Measurements from ENCODE around the gene MYH6. TPM values are rescaled to one million over a fixed set of nuclear protein-coding genes. Genes with fewer than 3 reads are reported as not detected.
"Not testable (repeated sequence)": the region's sequence is repeated elsewhere in the genome, so short reads cannot be mapped to it uniquely, and the experiment has no call there.

The MYH6 gene
- total RNA-seq: not detected

DNA sequence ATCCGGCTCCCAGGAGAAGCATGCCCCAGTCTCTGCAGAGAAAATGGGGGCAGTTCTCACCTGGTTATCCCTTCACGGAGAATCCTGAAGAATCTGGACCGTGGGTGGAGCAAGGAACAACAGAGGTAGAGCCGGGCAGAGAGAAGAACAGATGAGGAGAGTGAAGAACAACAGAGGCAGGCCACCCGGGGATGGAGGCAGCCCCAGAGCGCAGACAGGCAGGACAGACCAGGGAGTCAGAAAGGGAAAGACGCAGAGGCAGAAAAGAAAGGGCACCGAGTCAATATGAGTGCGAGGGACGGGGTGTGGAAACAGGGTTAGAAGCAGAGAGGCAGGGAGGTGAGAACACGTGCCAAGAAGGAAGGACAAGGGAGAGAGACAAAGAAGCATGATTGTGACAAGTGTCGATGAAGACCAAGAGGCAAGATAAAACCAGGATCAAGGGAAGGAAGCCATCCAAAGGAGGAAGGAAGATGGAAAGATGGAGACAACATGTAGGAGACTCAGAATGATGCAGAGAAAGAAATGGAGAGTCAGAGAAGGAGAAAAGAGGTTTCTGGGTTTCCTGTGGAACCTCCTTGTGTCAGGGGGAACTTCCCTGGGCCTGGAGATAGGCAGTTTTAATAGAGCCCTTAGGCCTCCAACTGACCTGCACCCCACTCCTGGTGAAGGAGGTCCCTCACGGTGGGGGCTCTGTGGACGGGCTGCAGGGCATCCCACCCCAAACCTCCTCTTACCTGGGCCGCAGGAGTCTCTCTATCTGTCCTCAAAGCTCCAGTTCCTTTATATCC lies at the start of gene MYH6:
Gene MYH6, minus strand, starts transcription at position 758 of the 791 bp plus-strand sequence. CDS start 1,050 bp downstream, outside the sequence.
- POLR2A ChIA-PET: no interaction called here
- CTCF ChIA-PET: no interaction called here

DNA sequence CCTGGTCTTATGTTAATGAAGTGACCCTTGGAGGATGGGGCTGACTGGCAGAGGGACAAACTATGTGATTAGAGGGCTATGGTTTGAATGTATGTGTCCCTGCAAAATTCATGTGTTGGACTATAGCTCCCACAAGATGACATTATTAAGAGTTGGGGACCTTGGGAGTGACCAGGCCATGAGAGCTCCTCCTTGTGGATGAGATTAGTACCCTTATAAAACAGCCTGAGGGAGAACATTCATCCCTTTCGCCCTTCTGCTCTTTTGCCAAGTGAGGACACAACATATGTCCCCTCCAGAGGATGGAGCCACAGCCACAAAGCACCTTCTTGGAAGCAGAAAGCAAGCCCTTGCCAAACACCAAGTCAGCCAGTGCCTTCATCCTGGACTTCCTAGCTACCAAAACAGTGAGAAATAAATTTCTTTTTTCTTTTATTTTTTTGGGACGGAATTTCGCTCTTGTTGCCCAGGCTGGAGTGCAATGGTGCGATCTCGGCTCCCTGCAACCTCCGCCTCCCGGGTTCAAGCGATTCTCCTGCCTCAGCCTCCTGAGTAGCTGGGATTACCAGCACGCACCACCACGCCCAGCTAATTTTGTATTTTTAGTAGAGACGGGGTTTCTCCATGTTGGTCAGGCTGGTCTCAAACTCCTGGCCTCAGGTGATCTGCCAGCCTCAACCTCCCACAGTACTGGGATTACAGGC lies 49.0 kb upstream of the MYH6 start:
- CTCF ChIA-PET: not testable (repeated sequence)
- POLR2A ChIA-PET: interaction anchor here (0.5 to 0.6 kb wide), 2 partner anchors 40 to 95 kb away, joined by 3 to 5 read pairs; no protein-coding TSS in a partner anchor

DNA sequence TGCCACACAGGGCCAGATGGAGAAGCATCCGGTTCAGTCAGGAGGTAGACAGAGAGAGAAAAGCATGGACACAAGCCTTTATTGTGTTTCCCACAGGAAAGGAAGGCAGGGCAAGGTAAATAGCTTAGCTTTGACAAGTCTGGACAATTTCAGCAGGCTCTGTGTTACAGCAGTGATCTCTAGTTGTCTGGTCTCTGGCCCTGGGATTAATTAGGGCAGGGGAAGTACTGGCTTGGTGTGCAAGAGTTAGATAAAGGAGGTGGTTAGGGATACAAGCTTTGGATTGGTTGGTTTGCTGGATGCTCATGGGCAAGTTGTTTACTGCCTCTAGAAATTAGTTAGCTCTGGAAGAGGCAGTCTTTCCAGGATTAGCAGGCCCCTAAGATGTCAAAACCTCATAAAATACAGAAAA lies 46.4 kb upstream of the MYH6 start:
- POLR2A ChIA-PET: no interaction called here
- CTCF ChIA-PET: no interaction called here

DNA sequence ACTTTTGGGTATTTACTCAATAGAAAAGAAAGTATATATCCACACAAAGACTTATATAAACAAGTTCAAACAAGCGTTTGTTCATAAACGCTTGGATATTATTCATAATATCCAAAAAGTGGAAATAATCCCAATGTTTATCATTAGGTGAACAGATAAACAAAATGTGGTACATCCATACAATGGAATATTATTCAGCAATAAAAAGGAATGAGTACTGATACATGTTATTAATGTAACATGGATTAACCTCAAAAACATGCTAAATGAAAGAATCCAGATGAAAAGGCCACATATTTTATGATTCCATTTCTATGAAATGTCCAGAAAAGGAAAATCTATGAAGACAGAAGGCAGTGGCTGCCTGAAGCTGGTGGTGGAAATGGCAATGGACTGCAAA lies 44.2 kb upstream of the MYH6 start:
- ChIA-PET POLR2A (no interaction called here), CTCF (no interaction called here)

DNA sequence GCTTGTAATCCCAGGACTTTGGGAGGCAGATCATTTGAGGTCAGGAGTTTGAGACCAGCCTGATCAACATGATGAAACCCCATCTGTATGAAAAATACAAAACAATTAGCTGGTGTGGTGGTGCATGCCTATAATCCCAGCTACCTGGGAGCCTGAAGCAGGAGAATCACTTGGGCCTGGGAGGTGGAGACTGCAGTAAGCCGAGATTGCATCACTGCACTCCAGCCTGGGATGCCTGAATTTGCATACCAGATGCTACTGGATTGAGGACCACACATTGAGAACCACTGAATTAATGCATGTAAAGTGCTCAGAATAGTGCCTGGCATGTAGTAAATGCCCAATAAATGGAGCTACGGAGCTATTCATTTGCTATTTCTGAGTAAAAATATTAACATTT lies 42.3 kb upstream of the MYH6 start:
- CTCF ChIA-PET: no interaction called here
- POLR2A ChIA-PET: interaction anchor here (0.7 kb wide), 1 partner anchor 349 kb away, joined by 3 read pairs; no protein-coding TSS in a partner anchor

DNA sequence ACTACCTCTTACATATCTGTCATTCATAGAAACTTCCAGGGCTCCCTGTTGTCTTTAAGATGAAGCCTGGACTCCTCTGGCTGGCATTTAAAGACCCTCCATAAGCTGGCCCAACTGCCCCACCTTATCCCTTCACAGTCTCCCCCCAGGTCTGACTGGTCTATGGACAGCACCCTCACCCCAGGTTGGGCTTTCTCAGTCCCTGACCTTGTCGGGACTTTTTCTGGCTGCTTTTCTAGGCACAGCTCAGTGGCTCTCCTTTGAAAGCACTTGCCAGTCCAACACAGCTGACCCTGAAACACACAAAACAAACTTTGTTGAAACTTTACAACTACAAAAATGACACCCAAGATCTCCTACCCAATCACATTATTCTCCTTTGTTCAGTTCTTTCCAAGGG lies 41.2 kb upstream of the MYH6 start:
- ChIA-PET CTCF (no interaction called here), POLR2A (no interaction called here)

DNA sequence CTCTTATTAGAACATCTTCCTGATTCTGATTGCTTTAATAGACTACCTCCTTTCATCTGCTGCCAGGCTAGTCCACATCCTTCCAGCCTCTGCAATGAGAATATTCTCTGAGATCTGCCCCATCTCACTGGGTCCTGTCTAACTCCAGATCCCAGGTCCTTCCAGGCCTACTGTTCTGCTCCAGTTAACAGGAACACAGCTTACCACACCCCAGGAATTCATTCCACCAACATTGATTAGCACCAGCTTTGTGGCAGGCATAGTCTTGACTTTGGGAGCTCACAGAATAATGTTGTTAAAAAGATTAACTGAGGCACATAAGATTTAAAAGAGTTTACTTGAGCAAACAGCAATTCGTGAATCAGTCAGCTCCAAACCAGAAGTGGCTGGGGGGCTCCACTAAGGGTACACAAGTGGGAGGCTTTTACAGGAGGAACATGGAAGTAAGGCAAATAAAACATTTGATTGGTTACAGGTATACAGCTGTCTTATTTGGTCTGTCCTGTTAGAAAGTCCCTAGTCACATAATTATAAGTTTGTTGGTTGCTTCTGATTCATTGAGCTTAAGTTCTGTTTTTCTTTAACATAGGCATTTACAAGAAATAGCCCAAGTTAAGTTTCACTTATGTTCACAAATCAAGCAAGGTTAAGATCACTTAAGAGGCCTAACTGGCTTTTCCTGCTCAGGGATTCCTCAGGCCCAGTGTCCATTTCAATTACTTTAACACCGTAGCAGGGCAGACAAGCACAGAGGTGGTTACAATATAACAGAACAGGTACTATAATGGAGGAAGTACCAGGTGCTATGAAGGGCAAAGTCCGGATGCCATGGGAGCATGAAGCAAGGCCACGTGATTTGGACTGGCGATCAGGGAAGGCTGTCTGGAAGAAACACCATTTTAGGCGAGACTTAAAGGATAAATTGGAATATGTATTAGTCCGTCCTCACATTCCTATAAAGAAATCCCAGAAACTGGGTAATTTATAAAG lies 39.6 kb upstream of the MYH6 start:
- POLR2A ChIA-PET: no interaction called here
- CTCF ChIA-PET: no interaction called here

DNA sequence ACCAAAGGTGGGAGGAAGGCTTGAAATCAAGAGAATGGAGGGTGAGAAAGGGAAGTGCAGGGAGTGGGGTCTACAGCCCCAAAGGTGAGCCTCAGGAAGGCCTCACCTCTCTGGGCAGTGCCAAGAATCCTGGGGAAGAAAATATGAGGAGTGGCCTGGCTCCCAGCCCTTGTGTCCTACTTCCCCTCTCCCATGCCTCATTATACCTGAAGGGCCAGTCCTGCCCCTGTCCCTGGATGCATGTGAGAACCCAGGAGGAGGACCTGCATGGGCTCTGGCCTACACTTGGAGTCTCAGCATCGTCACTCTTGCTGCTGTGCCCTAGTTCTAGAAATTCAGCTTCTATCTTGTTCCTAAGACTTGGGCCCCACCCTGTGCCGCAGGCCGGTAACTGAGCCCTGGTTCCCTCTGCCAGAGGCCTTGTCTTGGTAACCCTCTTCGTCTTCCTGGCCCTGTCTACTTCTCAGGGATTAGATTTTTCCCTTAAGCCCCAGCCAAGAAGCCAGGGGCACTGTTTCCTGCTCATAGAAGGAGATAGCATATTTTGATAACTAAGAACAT lies 38.3 kb upstream of the MYH6 start:
- POLR2A ChIA-PET: no interaction called here
- CTCF ChIA-PET: no interaction called here

DNA sequence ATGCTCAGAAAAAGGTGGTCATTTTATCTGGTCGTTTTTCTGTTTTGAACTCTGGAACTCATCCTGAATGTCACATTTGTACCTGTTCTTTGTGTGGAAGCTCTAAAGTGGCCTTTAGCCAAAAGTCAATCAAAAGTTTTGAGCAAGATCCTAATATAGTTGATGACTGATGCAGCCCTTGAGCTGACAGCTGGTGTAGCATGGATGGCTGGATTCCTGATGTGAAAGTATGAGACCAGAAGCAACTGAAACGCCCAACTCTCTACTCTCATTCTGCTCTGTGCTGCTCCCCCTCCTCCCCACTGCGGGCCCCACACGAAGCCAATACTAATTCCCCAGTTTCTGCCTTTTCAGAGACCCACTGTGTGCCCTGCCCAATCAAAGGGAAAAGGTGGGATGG lies 37.7 kb upstream of the MYH6 start:
- ChIA-PET CTCF (no interaction called here), POLR2A (no interaction called here)

DNA sequence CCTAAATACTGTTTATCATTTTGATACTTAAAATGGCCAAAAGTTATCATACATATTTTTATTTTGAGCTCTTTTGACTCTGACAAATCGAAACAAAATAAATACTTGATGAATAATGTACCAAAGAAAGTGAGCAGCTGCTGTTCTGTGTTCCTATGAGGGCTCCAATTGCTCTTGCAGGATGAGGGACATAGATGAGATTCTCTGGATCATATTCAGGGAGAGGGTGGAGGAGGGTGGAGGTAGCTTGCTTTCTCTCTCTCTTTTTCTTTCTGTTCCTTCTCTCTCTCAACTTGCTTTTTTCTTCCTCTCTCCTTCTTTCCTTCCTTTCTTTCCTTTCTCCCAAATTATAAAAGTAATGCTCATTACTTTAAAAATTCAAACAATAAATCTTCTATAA lies 36.2 kb upstream of the MYH6 start:
- POLR2A ChIA-PET: no interaction called here
- CTCF ChIA-PET: no interaction called here

DNA sequence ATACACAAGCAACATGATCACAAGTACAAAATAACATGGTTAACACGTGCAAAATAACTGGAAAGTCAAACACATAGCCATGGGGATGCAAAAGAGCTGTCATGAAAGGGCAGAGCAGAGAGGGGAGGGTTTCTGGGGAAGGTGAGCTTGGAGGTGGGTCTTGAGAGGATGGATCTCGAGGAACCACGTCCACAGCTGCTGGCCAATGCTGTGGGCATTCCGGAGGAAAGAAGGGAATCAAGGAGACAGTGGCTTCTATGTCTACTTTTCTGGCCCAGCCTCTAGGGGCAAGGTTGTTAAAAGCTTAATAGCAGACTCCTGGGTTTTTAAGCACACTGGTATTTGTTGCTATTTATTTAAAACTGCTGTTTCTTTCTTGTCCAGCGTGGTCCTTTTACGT lies 35.8 kb upstream of the MYH6 start:
- ChIA-PET POLR2A (no interaction called here), CTCF (no interaction called here)

DNA sequence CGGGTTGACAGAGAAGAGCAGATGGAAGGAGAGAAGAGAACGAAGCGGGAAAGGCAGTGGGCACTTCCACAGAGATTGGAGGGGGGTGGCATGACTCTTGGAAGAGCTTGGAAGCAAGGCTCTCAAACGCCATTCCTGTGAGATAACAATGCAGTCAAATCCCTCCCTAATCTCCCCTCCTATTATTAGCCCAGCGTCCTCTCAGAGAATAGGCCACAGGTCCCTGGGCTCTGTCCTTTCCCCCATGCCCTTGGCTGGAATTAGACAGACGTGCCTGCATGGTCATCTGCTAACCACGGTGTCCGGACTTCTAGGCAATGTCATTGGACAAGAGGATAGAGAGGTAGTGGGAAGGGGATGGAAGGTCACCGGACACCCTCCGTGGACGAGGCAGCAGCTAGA lies 35.3 kb upstream of the MYH6 start:
- POLR2A ChIA-PET: no interaction called here
- CTCF ChIA-PET: no interaction called here

DNA sequence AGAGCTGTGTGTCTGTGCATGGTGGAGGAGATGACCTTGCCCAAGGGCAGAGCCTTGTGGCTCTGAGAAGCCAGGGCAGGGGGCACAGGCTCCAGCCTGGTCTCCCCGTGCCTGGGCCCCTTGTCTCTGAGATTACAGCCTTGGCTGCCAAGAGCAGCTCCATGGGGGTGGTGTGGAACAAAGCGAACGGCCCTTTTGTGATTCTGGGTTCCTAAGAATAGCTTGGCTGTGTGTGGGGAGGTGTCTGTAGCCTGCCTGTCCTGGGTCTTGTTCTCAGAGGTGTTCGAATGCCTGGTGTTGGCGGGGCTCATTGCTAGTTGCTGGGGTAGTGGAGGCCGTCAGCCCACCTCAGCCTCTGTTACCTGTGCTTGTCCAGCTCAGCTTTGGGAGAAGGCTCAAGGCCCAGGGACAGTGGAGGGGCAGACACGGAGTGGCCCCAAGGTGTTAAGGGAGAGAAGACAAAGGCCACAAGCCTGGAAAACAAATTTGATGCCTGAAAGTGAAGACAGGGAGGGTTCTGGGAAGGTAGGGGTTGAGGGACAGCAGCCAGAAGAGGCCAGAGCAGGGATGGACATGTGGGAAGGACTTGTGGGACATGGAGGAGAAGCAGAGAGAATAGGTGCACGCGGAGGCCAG lies 34.8 kb upstream of the MYH6 start:
- CTCF ChIA-PET: no interaction called here
- POLR2A ChIA-PET: no interaction called here

DNA sequence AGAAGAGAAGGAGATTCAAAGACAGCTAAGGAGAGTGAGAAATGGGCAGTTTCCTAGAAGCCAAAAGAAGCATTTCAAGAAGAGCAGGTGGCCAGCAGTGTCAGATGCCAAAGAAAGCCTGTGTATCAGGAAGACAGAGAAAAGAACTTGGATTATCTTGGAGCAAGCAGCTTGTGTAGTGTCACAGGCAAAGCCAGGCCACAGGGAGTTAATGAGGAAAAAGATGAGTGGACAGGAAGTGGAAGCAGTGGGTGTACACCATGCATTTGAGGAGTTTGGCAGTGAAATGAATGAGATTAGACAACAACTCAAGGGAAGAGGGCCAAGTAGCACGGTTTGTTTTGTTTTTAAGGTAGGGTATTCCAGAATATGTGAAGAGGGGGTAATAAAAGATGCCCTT lies 33.0 kb upstream of the MYH6 start:
- ChIA-PET CTCF (no interaction called here), POLR2A (no interaction called here)

DNA sequence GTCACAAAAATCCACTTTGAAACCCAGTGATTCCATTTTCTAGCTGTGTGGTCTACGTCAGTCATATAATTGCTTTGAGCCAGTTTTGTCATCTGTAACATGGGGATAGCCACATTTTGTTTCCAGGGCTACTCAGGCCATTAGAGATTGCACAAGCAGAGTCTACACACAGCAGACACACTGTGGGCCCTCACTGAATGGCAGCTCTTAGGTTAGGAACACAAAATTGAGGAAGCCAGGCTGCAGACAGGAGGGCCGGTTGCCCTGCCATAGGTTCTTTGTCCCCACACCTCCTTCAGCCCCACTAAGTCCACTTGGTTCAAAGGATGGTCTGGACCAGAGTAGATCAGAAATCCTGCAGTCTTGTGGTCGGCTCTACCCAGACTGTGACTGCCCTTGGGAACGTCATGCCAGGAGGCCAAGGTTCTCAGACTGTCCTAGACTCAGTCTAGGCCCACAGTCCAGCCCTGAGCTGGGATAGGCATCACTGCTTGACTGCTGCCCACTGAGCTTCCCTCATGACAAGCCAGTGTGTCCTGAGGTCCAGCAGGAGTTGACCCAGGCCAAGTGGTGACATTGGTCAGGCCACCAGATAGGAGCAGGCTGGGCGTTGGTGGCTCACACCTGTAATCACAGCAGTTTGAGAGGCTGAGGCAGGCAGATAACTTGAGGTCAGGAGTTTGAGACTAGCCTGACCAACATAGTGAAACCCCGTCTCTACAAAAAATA lies 31.2 kb upstream of the MYH6 start:
- CTCF ChIA-PET: no interaction called here
- POLR2A ChIA-PET: no interaction called here

DNA sequence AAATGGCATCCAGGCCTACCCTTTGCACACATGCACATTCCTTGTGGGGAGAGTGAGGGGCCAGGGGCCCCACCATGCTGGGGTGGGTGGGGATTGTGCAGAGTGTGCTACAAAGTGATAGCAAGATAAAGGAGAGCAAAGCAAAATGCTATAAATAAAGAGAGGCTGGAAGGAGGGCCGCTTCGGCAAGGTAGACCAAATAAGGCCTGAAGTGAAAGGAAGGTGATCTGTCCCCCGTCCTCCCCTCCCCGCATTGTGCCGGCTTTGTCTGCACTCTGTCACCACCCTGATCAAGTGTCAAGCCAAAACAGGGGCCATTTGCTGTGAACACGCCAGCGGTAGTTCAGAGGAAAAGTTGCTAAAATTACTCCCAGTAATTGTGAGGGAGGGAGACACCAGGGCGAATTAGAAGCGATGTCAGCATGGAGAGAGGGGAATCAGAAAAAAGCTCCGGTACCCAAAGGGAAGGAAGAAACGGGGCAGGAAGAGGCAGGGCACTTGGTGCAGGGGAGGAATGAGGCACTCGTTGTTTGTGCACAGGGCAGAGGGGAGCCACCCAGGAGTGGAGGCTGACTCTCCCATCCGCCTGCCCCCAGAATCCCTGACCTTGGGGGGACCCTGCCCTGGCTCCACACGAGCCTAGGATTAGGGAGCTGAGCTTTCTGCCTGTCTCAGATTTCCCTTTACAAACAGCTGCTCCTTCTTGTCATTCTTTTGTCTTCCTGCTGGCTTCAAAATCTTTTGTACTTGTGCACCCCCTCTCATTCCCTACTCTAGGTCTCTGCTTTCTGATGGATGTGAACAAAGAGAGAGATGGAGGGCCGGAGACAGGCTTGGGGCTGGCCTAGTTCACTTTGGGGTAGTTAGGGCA lies 30.3 kb upstream of the MYH6 start:
- ChIA-PET POLR2A (no interaction called here), CTCF (no interaction called here)

DNA sequence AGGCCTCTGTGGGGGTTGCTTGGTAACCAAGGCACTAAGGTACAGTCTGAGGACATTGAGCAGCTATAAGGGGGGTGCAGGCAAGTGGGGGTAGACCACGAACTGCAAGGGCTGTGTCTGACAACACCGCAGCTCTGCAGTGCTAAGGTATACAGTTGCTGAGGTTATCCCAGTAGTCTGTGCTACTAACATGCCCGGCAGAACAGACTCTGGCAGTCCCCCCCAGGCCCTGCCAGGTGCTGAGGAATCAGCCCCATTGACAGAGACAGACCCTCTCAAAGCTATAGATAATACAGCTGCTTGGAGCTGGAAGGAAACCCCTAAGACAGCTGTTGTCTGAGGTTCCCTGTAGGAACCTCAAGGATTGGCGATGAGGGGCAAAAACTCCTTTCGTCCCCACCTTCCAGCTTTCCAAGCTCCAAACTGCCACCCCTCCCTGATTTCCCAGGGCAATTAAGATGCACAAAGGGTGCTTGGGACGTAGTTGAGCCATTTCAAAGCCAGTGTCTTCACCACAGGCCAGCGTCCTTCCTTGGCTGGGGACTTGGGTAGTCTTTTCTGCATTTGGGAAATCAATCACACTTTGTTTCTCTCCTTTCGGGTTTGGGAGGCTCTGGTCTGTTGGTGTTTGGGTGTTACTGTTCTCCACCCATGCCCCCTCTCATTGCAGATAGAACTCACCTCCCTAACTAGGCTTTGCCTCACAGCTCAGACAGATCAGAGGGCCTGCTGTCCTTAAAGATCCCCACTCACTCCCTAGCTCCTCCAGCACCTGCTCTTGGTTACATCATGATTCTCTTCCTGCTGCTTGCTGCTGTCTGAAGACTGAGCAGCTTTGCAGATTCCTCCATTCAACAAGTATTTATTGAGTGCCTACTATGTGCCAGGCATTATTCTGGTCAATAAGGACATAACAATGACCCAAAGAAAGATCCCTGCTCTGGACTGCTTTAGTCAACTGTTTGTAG lies 29.3 kb upstream of the MYH6 start:
- CTCF ChIA-PET: no interaction called here

More for the DNA sequence above, 29.3 kb upstream of the MYH6 start:
- POLR2A ChIA-PET: no interaction called here
